ENCODE results near the gene RBM33. TPM values are rescaled to one million over a fixed set of nuclear protein-coding genes. Genes with fewer than 3 reads are reported as not detected.

The RBM33 gene
- total RNA-seq, 1 experiment from 2014 or later, result 80.5 TPM

GRCh38 chr7:155792999-155793560, 148.6 kb downstream of the RBM33 start:
- POLR2A ChIA-PET, result no interaction called here
- BruUV-seq (replicated peaks), result no TSS peak
- no peaks in the 10 kb centered on the region for H3K9me3 Mint-ChIP-seq (ENCODE audit: unreplicated experiment)
- CTCF ChIA-PET, result interaction anchor here (0.6 kb wide), 2 partner anchors 48 to 373 kb away, joined by 3 read pairs; no protein-coding TSS in a partner anchor
- no peaks in the 10 kb centered on the region for H3K36me3 Mint-ChIP-seq (ENCODE audit: insufficient read depth, unreplicated experiment)
- H3K4me1 Mint-ChIP-seq (ENCODE audit: insufficient read depth, unreplicated experiment), result no peaks in the 10 kb centered on the region
- no peak overlapping the region for H3K4me3 Mint-ChIP-seq (ENCODE audit: unreplicated experiment)
- intact Hi-C loops (cut with micrococcal nuclease), result no loop called here
- no peak for TF ChIP-seq CTCF (IDR thresholded peaks at IDR 0.05; ENCODE audit: unreplicated experiment)
- no peaks in the 10 kb centered on the region for H3K27me3 Mint-ChIP-seq (ENCODE audit: insufficient read depth, unreplicated experiment)
- no peak overlapping the region for H3K27ac Mint-ChIP-seq (ENCODE audit: low read depth, unreplicated experiment)
- no peak for DNase-seq (ENCODE audit: unreplicated experiment)

- BruUV-seq (replicated peaks), result no TSS peak
- no peak overlapping the region for H3K4me3 Mint-ChIP-seq (ENCODE audit: unreplicated experiment)
- no peak for DNase-seq (ENCODE audit: unreplicated experiment)
- H3K4me1 Mint-ChIP-seq (ENCODE audit: insufficient read depth, unreplicated experiment), result no peaks in the 10 kb centered on the region
- CTCF ChIA-PET, result interaction anchor here (0.6 to 0.7 kb wide), 2 partner anchors 986 to 1440 kb away, joined by 3 read pairs; no protein-coding TSS in a partner anchor
- no peak overlapping the region for H3K27ac Mint-ChIP-seq (ENCODE audit: low read depth, unreplicated experiment)
- POLR2A ChIA-PET, result no interaction called here
- intact Hi-C loops (cut with micrococcal nuclease), result no loop called here
- H3K9me3 Mint-ChIP-seq (ENCODE audit: unreplicated experiment), result no peaks in the 10 kb centered on the region
- no peaks in the 10 kb centered on the region for H3K27me3 Mint-ChIP-seq (ENCODE audit: insufficient read depth, unreplicated experiment)
- H3K36me3 Mint-ChIP-seq (ENCODE audit: insufficient read depth, unreplicated experiment), result no peaks in the 10 kb centered on the region
- TF ChIP-seq CTCF (IDR thresholded peaks at IDR 0.05; ENCODE audit: unreplicated experiment), result no peak
These were observed 149.3 kb downstream of the RBM33 start for GRCh38 chr7:155793720-155794119.

- Mint-ChIP-seq H3K36me3 (ENCODE audit: insufficient read depth, unreplicated experiment) (no peaks in the 10 kb centered on the region), H3K27ac (ENCODE audit: low read depth, unreplicated experiment) (no peak overlapping the region), H3K9me3 (ENCODE audit: unreplicated experiment) (no peaks in the 10 kb centered on the region), H3K4me3 (ENCODE audit: unreplicated experiment) (no peak overlapping the region), H3K4me1 (ENCODE audit: insufficient read depth, unreplicated experiment) (no peaks in the 10 kb centered on the region), H3K27me3 (ENCODE audit: insufficient read depth, unreplicated experiment) (no peaks in the 10 kb centered on the region)
- no TSS peak for BruUV-seq (replicated peaks)
- TF ChIP-seq CTCF (IDR thresholded peaks at IDR 0.05; ENCODE audit: unreplicated experiment), result no peak
- DNase-seq (ENCODE audit: unreplicated experiment), result no peak
- ChIA-PET CTCF (interaction anchor here (0.6 to 1.1 kb wide), 4 partner anchors 14 to 1439 kb away, joined by 3 read pairs; no protein-coding TSS in a partner anchor), POLR2A (no interaction called here)
- intact Hi-C loops (cut with micrococcal nuclease), result no loop called here
These were observed 149.7 kb downstream of the RBM33 start for GRCh38 chr7:155794196-155794595.

- intact Hi-C loops (cut with micrococcal nuclease), result loop anchor here (5.0 kb wide), 1 partner anchor 1157 kb away; no protein-coding TSS in a partner anchor
- H3K4me3 Mint-ChIP-seq (ENCODE audit: unreplicated experiment), result no peak overlapping the region
- CTCF ChIA-PET, result interaction anchor here (0.6 to 1.1 kb wide), 7 partner anchors 13 to 1021 kb away, joined by 3 to 5 read pairs (median 3); no protein-coding TSS in a partner anchor
- BruUV-seq (replicated peaks), result no TSS peak
- H3K36me3 Mint-ChIP-seq (ENCODE audit: insufficient read depth, unreplicated experiment), result no peaks in the 10 kb centered on the region
- no peak for TF ChIP-seq CTCF (IDR thresholded peaks at IDR 0.05; ENCODE audit: unreplicated experiment)
- DNase-seq (ENCODE audit: unreplicated experiment), result no peak
- no peaks in the 10 kb centered on the region for H3K9me3 Mint-ChIP-seq (ENCODE audit: unreplicated experiment)
- no peak overlapping the region for H3K27ac Mint-ChIP-seq (ENCODE audit: low read depth, unreplicated experiment)
- no peaks in the 10 kb centered on the region for H3K4me1 Mint-ChIP-seq (ENCODE audit: insufficient read depth, unreplicated experiment)
- H3K27me3 Mint-ChIP-seq (ENCODE audit: insufficient read depth, unreplicated experiment), result no peaks in the 10 kb centered on the region
- POLR2A ChIA-PET, result no interaction called here
These were observed 150.9 kb downstream of the RBM33 start for GRCh38 chr7:155795401-155795800.

Data from MCF 10A (cell line).